Gastrocnemius medialis (tissue), 4 donors: ENCODE results near the gene CCHCR1. TPM values are rescaled to one million over a fixed set of nuclear protein-coding genes. Genes with fewer than 3 reads are reported as not detected.
A peak's percentile ranks its signal among the peaks of the same experiment; 100 is the strongest.

Source experiments
- ATAC-seq, 2 donors: fragments of 150-250 bp; one replicate each; pipeline ENCODE4 v1.9.1; 2016
- DNase-seq, 2 donors: peaks; one replicate each; pipeline ENCODE4 v3.0.0-alpha.2; 2019
- H3K27ac ChIP-seq, 4 donors: fragments of 200-600 bp; sonication (generic); 1 replicate in 1 of 4; 2 replicates in 3 of 4; pipeline ENCODE4 v1.5.1; 2016 to 2018; ENCODE audit warnings: mild to moderate bottlenecking in 2 of 4, moderate library complexity in 1 of 4
- H3K27me3 ChIP-seq, 3 donors: fragments of 200-600 bp; sonication (generic) in 2 of 3; 1 replicate in 1 of 3; 2 replicates in 2 of 3; pipeline versions ENCODE4 v1.5.1 to v1.6.0; 2016 to 2019; ENCODE audit warnings: mild to moderate bottlenecking in 1 of 3, moderate library complexity in 1 of 3
- H3K36me3 ChIP-seq, 2 donors: fragments of 200-600 bp; sonication (generic) in 1 of 2; one replicate each; pipeline ENCODE4 v1.5.1; 2017 to 2018
- H3K4me1 ChIP-seq, 2 donors: fragments of 200-600 bp; sonication (generic) in 1 of 2; one replicate each; pipeline ENCODE4 v1.5.1; 2016 to 2017; ENCODE audit warnings: mild to moderate bottlenecking in 2 of 2
- H3K4me3 ChIP-seq, 4 donors: fragments of 200-600 bp; sonication (generic) in 3 of 4; 1 replicate in 1 of 4; 2 replicates in 3 of 4; pipeline ENCODE4 v1.5.1; 2016 to 2019; ENCODE audit warnings: mild to moderate bottlenecking in 2 of 4
- H3K9me3 ChIP-seq, 3 donors: fragments of 200-600 bp; sonication (generic) in 2 of 3; 1 replicate in 1 of 3; 2 replicates in 2 of 3; pipeline ENCODE4 v1.5.1; 2016 to 2019
- CTCF ChIP-seq, 5 experiments: fragments of 450-650 bp in 3 of 5; fragments of 200-600 bp in 2 of 5; sonication (generic) in 2 of 5; IDR thresholded peaks in 4 of 5; conservative IDR thresholded peaks in 1 of 5; 1 replicate in 4 of 5; 2 replicates in 1 of 5; pipeline ENCODE4 v1.5.1; 2016 to 2019; ENCODE audit warnings: antibody characterized with exemption in 5 of 5, mild to moderate bottlenecking in 3 of 5, moderate library complexity in 3 of 5
- POLR2A ChIP-seq, 2 donors: fragments of 450-650 bp; IDR thresholded peaks; one replicate each; pipeline ENCODE4 v1.6.1; 2017; ENCODE audit warnings: antibody characterized with exemption in 2 of 2, mild to moderate bottlenecking in 2 of 2, moderate library complexity in 2 of 2
- in situ Hi-C, 4 donors: fragments of 200-750 bp; cut with MboI; loops; one replicate each; pipeline versions ENCODE4 v1.15.0 to v1.8.0; 2017; ENCODE audit warnings: low sequenced_read_pairs in 4 of 4
- intact Hi-C: fragments of 100-400 bp; cut with DNase I; formaldehyde crosslinking; loops from one replicate; pipeline ENCODE4 v1.15.1; 2023; ENCODE audit warnings: low total_unique reads
- total RNA-seq, 4 donors: library from RNA; depleted of rRNA; stranded (reverse); fragments of >200 nt; gene quantifications; one replicate each; pipeline versions ENCODE4 v1.1.0 to v1.2.3, GENCODE V29; 2016

The CCHCR1 gene
- total RNA-seq, 4 donors from 2014 or later = 4.9 to 34.3 (median 7.7) TPM

- Histone ChIP-seq H3K4me1 (peaks cover 15 to 17% of the 10 kb centered on the region in 2 donors), H3K9me3 (no peaks in the 10 kb centered on the region), H3K36me3 (no peaks in the 10 kb centered on the region), H3K4me3 (no peak overlapping the region), H3K27me3 (no peaks in the 10 kb centered on the region), H3K27ac (no peak overlapping the region)
- intact Hi-C loops = no loop called here
- DNase-seq = no peak
- in situ Hi-C loops = no loop called here
- no peak for TF ChIP-seq POLR2A (IDR thresholded peaks at IDR 0.05)
- no peak for TF ChIP-seq CTCF (IDR thresholded peaks at IDR 0.05 in 4 of 5, conservative IDR thresholded peaks at IDR 0.05 in 1 of 5)
- no peak for ATAC-seq
These were observed 3.9 kb upstream of the CCHCR1 start for GRCh38 chr6:31161216-31162126.

DNA sequence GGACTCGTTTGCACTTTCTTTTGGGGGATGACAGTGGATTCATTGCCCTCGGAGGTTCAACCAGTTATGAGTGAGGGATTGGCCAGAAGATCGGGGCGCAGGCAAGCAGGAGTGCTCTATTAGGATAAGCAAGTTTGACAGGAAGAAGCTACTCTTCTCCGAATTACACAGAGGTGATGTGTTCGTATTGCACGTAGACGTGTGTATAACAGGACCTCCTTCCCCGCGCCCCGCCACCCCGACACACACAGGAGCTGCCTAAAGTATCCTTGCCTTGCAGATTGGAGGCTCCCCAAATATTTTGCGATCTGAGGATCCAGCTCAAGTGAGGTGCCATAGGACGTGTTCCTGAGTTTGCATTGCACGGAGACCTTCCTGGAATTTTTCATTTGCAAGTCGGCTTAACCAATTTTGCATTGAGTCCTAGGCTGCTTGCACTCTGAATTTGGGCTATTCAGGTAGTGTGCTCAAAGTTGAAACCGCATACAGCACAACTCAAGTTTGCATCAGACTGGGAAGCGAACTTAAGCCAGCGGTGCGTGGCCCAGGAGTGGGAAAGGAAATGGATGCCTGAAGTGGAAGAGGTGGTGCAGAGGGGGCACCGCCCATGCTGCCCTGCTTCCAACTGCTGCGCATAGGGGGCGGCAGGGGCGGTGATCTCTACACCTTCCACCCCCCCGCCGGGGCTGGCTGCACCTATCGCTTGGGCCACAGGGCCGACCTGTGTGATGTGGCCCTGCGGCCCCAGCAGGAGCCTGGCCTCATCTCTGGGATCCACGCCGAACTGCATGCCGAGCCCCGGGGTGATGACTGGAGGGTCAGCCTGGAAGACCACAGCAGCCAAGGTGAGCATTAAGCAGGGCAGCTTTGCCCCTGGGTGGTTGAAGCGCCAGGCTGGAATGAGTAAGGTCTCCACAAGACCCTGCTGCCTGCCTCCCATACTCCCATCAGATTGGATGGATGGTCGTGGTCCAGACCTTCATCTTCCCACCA, 1.6 kb upstream of the CCHCR1 start:
- Histone ChIP-seq H3K27ac (peak overlapping the region in 3 of 4 donors; percentile 52 to 89 (median 85)), H3K4me3 (peak overlapping the region; percentile 60 to 86 (median 74)), H3K36me3 (peaks cover 0 to 8% of the 10 kb centered on the region in 2 donors), H3K4me1 (peaks cover 20 to 26% of the 10 kb centered on the region in 2 donors), H3K9me3 (no peaks in the 10 kb centered on the region), H3K27me3 (no peaks in the 10 kb centered on the region)
- DNase-seq (no peak), ATAC-seq (no peak)
- intact Hi-C loops (loop anchor here (1.0 to 5.0 kb wide), 3 partner anchors 28 to 113 kb away; partner anchors contain the start of gene HLA-C), in situ Hi-C loops (no loop called here)
- TF ChIP-seq CTCF (IDR thresholded peaks at IDR 0.05 in 4 of 5, conservative IDR thresholded peaks at IDR 0.05 in 1 of 5) (no peak), POLR2A (IDR thresholded peaks at IDR 0.05) (no peak)

GRCh38 chr6:31158140-31158862, 699 bp upstream of the CCHCR1 start, which contains the start of gene TCF19:
Gene TCF19 (plus strand): TSS chr6:31158589. CDS start chr6:31159470, 881 bp downstream.
- peak; percentile 98 for ATAC-seq
- H3K4me3 ChIP-seq = peak within 1 kb of the TSS; percentile 60 to 86 (median 78)
- H3K4me1 ChIP-seq = peaks cover 20 to 26% of the 10 kb centered on the region in 2 donors
- H3K36me3 ChIP-seq = peaks cover 0 to 14% of the 10 kb centered on the region in 2 donors
- DNase-seq = peak; percentile 98 to 99
- H3K9me3 ChIP-seq = no peaks in the 10 kb centered on the region
- peak within 1 kb of the TSS; percentile 82 to 89 (median 86) for H3K27ac ChIP-seq
- TF ChIP-seq POLR2A (IDR thresholded peaks at IDR 0.05) (peak; percentile 37 to 54), CTCF (IDR thresholded peaks at IDR 0.05 in 4 of 5, conservative IDR thresholded peaks at IDR 0.05 in 1 of 5) (no peak)
- in situ Hi-C loops = no loop called here
- intact Hi-C loops = loop anchor here (1.0 to 5.0 kb wide), 3 partner anchors 28 to 114 kb away; partner anchors contain the start of gene HLA-C
- H3K27me3 ChIP-seq = no peaks in the 10 kb centered on the region

DNA sequence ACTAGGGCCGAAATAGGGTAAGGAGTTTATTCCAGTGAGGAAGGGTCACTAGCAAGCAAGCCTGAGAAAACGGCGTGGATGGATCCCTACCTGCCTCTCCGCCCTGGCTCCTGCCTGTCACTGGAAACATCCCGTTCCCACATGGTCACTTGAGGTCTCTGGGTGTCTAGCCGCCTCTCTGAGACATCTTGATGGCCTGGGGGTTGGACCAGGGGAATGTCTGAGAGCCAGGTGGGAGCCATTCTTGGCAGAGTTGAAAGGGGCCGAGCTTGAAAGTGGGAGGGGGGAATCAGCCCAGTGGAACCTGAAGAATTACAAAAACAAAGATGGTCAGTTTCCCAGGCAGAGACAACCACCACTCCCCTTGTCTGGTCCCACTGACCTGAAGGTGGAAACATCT, 961 bp downstream of the CCHCR1 start:
- no peak for DNase-seq
- ATAC-seq = no peak
- Histone ChIP-seq H3K27me3 (no peaks in the 10 kb centered on the region), H3K9me3 (no peaks in the 10 kb centered on the region), H3K27ac (peak overlapping the region in 2 of 4 donors; percentile 88 to 89), H3K4me1 (peaks cover 20 to 26% of the 10 kb centered on the region in 2 donors), H3K36me3 (peaks cover 0 to 14% of the 10 kb centered on the region in 2 donors), H3K4me3 (no peak overlapping the region)
- in situ Hi-C loops = no loop called here
- TF ChIP-seq CTCF (IDR thresholded peaks at IDR 0.05 in 4 of 5, conservative IDR thresholded peaks at IDR 0.05 in 1 of 5) (no peak), POLR2A (IDR thresholded peaks at IDR 0.05) (no peak)
- intact Hi-C loops = loop anchor here (5.0 kb wide), 1 partner anchor 116 kb away; the partner anchor contains the start of gene HLA-C
